Omental fat pad (tissue), 4 donors: ENCODE results near the gene TSNAX. TPM values are rescaled to one million over a fixed set of nuclear protein-coding genes. Genes with fewer than 3 reads are reported as not detected.
A peak's percentile ranks its signal among the peaks of the same experiment; 100 is the strongest.

Experiments used
- ATAC-seq: fragments of 150-250 bp; one replicate; pipeline ENCODE4 v1.9.1; 2016; ENCODE audit warnings: mild to moderate bottlenecking, moderate library complexity; ENCODE audit not compliant: low FRiP score
- DNase-seq: peaks from one replicate; pipeline ENCODE4 v3.0.0-alpha.2; 2019; ENCODE audit warnings: low spot score
- total RNA-seq, 4 donors: library from RNA; depleted of rRNA; stranded (reverse); fragments of >200 nt; gene quantifications; one replicate each; pipeline ENCODE4 v1.1.0, GENCODE V29; 2016
- TF ChIP-seq, protein P1 (sequence below), 3 donors: fragments of 450-650 bp; IDR thresholded peaks; one replicate each; pipeline ENCODE4 v1.5.1; 2016 to 2017; ENCODE audit warnings: antibody characterized with exemption in 3 of 3, mild to moderate bottlenecking in 3 of 3, moderate library complexity in 2 of 3

The TSNAX gene
- total RNA-seq, 4 donors from 2014 or later = 17.1 to 25.2 (median 20.1) TPM

DNA sequence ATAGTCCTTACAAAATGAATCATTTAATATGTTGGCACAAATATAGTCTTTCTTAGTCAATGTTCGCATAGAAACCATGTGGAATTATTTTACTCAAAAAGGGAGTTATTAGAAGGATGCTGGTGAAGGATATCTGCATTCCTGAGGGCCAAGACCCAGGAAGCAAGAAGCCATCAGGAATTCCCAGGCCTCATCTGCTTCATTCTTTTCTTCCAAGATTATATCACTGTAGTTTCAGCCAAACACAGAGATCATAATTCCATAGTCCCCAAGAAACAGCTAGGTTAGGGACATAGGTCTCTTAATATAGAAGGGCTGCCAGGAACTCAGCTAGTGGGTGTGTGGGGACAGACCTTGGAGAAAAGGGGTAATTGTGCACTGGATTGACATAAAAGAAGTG lies 69.5 kb downstream of the TSNAX start:
- TF ChIP-seq, protein P1, sequence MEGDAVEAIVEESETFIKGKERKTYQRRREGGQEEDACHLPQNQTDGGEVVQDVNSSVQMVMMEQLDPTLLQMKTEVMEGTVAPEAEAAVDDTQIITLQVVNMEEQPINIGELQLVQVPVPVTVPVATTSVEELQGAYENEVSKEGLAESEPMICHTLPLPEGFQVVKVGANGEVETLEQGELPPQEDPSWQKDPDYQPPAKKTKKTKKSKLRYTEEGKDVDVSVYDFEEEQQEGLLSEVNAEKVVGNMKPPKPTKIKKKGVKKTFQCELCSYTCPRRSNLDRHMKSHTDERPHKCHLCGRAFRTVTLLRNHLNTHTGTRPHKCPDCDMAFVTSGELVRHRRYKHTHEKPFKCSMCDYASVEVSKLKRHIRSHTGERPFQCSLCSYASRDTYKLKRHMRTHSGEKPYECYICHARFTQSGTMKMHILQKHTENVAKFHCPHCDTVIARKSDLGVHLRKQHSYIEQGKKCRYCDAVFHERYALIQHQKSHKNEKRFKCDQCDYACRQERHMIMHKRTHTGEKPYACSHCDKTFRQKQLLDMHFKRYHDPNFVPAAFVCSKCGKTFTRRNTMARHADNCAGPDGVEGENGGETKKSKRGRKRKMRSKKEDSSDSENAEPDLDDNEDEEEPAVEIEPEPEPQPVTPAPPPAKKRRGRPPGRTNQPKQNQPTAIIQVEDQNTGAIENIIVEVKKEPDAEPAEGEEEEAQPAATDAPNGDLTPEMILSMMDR (IDR thresholded peaks at IDR 0.05) = no peak
- no peak for ATAC-seq
- no peak for DNase-seq

DNA sequence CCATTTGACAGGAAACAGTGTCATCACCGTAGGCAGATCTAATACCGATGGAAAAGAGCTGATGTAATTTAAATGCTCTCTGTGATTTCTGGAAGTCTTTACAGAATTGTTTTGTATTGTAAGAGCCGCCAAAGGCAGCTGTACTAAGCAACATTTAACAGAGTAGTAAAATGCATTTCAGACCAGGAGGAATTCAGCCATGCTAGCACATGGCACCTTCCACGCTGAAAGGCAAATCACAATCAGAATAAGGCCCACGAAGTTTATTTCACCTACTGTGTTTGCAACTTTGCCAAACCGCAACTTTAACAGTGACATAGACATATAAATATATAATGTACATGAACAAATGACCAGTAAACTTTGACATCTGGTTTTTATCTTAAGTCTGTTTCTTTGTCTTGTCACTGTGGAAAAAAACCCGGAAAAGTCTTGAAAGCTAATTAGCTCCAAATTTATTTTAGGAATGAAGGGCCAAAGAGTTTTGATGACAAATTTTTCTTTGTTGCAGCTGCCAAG lies 72.0 kb downstream of the TSNAX start:
- ATAC-seq (no peak), DNase-seq (no peak)
- TF ChIP-seq, protein P1 (IDR thresholded peaks at IDR 0.05) = no peak

DNA sequence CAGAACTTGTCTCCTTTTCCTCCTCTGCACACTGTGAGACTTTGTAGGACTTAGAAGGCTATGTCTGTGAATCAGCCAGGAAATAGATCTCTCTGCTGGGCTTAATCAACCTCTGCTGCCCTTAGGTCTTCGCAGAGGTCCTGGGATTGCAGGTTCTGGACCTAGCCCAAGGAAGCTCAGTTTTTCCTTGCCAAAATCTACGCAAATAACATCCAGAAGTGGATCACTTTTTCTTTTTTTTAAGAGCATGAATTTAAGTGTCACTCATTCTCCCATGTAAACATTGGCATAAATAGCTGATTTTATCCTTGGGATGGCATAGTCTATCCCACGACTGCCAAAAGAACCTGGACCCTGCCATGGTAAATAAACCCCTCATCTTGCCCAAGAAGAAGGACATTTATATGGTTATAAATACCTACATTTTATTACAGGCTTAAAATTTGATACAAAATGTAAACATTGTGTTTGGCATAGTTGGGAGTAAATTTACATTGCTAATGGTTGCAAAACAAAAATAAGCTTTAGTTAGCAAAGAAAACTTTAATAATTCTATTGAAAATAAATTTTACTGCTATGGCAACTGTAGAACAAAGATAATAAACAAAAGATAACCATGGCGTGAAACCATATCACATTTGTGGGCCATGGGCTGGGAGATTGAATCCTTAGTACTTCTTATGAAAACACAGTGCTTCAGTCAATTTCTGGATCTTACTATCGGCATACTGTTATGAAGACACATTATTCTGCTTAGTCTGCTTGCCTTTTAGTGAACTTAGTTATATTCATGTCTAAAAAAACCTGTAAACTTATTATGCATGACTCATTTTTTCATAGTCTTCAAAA lies 73.6 kb downstream of the TSNAX start:
- ATAC-seq = no peak

DNA sequence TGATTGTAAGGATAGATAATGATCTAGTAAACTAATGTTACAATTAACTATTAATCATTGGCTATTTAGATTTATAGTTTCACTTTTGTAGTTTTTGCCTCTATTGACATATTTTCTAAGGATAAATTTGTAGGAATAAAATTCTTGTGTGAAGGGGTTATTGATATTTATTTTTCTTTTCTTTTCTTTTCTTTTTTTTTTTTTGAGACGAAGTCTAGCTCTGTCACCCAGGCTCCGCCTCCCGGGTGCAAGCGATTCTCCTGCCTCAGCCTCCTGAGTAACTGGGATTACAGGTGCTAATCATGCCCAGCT lies 74.2 kb downstream of the TSNAX start:
- TF ChIP-seq, protein P1 (IDR thresholded peaks at IDR 0.05) = no peak
- ATAC-seq (no peak), DNase-seq (no peak)

More for the DNA sequence above, 73.6 kb downstream of the TSNAX start:
- TF ChIP-seq, protein P1 (IDR thresholded peaks at IDR 0.05) = no peak
- DNase-seq = no peak

DNA sequence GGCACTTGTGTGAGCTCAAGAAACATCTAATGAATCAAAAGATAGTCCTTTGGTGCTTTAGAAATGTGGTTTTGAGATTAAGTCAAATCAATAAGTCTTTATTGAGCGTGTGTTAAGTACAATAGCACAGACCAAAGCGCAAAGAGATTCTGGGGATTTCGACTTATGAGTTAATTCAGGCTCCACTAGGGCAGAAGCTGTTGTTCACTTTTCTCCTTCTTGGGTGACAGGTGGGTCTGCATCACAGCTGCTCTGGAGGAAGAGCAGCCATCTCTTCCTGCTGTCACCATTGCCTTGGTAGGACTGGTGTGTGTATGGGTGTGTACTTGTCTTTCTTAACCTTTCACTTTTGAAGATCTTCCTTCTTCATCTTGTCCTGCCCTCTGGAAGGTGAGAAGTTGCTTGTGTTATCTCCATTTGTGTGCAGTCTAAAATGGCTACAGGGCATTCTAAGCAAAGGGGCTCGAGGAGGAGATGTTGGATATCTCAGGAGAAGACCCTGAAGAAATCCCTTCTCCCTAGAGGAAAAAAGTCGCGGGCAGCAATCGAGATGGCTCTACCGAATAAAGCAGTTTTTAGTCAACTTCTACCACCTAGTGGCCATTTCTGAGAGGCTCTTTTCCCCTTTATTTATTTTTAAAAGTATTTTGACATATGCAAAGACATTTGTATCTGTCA lies 75.3 kb downstream of the TSNAX start:
- ATAC-seq (no peak), DNase-seq (no peak)
- TF ChIP-seq, protein P1 (IDR thresholded peaks at IDR 0.05) = peak in 1 of 3 donors; percentile 26

DNA sequence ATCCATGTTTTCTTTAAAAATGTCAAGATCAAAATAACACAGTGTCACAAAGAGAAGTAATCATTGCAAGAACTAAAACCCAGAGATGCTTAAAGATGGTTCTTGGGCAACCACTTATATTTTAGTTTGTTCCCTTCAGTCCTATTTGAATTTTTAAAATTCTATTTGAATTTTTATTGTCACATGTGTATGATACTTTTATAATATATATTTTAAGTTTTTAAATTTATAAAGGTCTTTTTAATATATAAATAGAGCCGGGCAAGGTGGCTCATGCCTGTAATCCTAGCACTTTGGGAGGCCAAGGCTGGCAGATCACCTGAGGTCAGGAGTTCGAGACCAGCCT lies 75.8 kb downstream of the TSNAX start:
- ATAC-seq (no peak), DNase-seq (no peak)

More for the DNA sequence above, 75.8 kb downstream of the TSNAX start:
- TF ChIP-seq, protein P1 (IDR thresholded peaks at IDR 0.05) = no peak
